ENCODE measurements around the gene PRPF18.
A peak's percentile ranks its signal among the peaks of the same experiment; 100 is the strongest.

DNA sequence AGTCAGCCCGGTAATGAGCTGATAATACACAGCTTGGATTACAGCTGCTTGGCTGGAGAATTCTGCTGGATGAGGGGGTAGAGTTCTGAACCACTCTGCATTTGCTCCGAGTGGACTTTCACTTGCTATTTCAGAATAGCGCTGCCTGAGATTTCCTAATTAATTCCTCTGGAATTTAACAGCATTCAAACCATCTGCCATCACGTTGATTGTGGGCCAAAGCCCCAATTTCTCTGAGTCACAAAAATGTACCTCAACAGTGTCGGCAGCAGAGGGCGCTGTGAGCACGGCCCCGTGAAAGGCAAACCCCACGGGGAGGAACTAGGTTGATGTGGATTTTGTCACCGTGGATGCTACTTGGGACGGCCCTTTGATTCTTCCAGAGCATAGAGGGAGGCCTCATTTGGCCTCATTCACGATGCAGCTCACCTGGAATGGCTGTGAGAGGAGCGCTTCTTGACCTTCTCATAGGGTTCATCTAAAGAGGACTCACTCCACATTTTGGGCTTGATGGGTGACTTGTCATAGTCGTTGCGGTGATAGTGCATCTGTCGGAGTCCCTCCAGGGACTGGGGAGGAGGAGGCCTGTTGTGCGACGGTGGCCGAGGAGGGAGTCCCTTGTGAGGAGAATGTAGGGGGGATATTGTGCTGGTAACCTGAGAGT, 73.3 kb downstream of the PRPF18 start:
- TF ChIP-seq EZH2 (IDR thresholded peaks at IDR 0.05; ENCODE audit: low read depth): no peak
- TF ChIP-seq, protein P1, sequence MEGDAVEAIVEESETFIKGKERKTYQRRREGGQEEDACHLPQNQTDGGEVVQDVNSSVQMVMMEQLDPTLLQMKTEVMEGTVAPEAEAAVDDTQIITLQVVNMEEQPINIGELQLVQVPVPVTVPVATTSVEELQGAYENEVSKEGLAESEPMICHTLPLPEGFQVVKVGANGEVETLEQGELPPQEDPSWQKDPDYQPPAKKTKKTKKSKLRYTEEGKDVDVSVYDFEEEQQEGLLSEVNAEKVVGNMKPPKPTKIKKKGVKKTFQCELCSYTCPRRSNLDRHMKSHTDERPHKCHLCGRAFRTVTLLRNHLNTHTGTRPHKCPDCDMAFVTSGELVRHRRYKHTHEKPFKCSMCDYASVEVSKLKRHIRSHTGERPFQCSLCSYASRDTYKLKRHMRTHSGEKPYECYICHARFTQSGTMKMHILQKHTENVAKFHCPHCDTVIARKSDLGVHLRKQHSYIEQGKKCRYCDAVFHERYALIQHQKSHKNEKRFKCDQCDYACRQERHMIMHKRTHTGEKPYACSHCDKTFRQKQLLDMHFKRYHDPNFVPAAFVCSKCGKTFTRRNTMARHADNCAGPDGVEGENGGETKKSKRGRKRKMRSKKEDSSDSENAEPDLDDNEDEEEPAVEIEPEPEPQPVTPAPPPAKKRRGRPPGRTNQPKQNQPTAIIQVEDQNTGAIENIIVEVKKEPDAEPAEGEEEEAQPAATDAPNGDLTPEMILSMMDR (conservative IDR thresholded peaks at IDR 0.05): peak; percentile 91

All from PC-9 (cell line).